RKO (cell line): ENCODE results near the gene VSTM2B.

Source experiments
- DNase-seq: peaks from one replicate; pipeline ENCODE4 v3.0.0-alpha.2; 2016; ENCODE audit warnings: low spot score

Gene VSTM2B

DNA sequence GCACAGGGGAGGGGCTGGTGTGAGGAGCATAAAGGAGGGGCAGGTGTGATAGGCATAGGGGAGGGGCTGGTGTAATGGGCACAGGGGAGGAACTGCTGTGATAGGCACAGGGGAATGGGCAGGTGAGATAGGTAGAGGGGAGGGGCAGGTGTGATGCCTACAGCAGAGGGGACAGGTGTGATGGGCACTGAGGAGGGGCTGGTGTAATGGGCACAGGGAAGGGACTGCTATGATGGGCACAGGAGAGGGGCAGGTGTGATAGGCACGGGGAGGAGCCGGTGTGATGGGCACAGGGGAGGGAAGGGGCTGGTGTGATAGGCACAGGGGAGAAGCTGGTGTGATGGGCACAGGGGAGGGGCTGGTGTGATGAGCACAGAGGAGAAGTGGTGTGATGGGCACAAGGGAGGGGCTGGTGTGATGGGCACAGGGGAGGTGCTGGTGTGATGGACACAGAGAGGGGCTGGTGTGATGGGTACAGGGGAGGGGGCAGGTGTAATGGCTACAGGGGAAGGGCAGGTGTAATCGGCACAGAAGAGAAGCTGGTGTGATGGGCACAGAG lies 40.8 kb downstream of the VSTM2B start:
- no peak for DNase-seq

DNA sequence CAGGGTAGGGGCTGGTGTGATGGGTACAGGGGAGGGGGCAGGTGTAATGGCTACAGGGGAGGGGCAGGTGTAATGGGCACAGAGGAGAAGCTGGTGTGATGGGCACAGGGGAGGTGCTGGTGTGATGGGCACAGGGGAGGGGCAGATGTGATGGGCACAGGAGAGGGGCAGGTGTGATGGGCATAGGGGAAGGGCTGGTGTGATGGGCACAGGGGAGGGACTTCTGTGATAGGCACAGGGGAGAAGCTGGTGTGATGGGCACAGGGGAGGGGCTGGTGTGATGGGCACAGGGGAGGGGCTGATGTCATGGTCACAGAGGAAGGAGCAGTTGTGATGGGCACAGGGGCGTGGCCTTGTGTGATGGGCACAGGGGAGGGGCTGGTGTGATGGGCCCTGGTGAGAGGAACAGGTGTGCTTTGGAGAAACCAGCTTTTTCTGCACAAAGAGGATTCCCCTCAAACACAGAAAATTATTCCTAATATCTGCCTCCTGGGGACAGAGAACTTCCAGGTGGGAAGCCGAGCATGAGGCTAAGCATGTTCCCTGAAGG lies 41.6 kb downstream of the VSTM2B start:
- no peak for DNase-seq

DNA sequence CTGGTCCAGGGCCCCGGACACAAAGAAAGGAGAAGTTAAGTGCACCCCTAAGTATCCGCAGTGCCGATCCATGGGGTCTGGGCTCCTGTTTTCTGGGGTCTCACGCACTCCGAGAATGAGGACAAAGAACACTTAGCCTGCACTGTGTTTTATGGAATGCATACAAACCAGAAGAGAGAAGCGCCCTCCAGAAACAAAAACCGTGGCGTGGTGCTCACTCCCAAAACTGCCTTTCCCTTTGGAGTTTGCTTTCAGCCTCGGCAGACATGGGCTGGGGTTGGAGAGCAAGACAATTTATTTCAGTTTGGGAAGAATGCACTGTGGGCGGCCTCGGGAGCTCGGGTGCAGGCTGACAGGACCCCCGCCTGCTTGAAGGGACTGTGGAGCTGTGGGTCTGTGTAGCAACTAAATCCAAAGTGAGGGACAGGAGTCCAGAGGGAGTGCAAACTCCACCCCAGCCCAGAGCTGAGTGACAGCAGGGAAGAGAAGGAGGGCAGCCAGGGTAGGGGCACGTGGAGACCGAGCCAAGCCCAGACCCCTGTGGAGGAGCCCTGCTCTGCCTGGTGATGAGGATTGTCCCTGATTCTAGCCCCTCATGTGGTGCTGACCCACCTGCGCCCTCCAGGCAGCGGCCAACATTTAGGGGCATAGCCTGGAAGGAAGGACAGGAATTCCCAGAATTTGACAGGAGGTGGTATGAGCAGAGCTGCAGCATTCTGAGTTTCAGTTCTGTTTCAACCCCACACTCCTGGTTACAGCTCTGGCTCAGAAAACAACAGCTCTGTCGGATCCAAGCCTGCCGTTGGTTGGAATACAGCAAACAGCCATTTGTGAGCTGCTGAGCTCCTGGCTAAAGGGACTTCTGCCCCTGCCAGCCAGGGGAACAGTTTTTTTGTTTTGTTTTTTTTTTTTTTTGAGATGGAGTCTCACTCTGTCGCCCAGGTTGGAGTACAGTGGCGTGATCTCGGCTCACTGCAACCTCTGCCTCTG lies 42.5 kb downstream of the VSTM2B start:
- DNase-seq = no peak

DNA sequence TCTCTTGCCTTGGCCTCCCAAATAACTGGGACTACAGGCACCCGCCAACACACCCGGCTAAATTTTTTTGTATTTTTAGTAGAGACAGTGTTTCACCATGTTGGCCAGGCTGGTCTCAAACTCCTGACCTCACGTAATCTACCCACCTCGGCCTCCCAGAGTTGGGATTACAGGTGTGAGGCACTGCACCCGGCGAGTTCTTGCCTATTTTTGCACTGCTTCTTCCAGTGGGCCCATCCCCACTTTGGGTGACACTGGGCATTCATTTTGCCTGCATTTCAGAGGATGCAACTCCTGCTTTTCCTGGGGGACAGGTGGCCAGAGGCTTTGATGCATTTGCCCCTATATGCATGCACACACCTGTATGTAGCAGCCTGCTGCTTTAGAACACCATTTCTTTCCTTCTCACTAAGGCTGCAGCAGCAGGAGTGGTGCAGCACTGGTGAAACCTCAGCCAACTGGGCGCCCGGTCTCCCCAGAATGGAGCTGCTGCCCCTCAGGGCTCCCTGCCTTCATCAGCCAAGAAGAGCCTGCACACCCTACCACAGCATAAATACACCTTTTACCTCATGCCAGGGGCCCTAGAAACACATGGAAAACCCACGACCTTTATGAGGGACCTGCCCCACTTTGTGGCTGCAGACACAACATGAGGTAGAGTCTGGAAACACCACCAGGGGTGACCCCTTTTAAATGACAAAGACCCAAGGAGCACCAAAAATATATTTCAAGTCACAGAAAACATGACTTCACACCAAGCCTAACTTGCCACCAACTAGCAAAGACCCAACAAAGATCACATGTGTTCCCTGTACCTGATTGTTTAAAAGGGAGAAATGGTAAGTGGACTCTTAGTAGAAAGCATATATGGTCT lies 43.5 kb downstream of the VSTM2B start:
- no peak for DNase-seq

DNA sequence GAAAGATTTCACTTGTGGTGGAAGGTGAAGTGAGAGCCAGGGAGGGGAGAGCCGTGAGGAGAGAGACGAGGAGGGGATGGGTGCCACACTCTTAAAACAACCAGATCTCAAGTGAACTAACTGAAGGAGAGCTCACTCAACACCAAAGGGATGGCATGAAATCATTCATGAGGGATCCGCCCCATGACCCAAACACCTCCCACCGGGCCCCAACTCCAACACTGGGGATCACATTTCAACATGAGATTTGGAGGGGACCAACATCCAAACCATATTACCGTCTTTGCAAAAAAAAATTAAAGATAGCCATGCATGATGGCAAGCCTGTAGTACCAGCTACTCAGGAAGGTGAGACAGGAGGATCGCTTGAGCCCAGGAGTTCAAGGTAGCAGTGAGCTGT lies 45.4 kb downstream of the VSTM2B start:
- DNase-seq = no peak

DNA sequence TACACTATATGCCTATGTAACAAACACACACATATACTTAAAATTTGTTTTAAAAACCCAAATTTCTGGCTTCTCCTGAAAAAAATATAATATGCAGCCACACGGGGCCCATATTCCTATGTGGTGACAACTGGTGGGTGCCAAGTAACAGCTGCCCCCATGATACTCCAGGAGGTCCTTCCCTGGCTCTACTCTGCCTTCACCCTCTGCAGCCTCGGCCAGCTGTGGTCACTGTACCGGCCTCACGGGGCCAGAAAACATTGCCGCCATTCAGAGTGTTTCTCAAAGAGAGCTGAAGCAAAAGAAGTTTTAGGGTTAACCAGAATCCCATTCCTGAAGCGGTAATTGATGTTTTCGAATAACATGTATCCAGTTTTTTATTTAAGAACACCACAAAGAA lies 47.7 kb downstream of the VSTM2B start:
- DNase-seq = no peak

DNA sequence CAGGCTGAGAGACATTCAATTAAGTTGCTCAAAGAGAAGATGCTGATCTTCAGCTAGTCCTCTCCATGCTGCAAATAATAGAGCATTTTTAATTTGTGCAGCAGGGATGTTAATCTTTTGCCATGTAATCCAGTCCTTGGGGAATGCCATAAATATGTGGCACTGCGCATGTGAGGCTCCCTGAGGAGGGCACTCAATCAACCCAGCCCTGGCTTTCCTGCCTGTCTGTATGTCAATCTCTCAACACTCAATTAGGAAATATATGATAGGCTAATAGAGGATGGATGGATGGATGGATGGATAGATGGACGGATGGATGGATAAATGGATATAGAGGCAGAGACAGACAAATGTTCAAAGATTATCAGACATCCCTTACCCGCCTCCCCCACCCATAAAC lies 48.7 kb downstream of the VSTM2B start:
- no peak for DNase-seq

DNA sequence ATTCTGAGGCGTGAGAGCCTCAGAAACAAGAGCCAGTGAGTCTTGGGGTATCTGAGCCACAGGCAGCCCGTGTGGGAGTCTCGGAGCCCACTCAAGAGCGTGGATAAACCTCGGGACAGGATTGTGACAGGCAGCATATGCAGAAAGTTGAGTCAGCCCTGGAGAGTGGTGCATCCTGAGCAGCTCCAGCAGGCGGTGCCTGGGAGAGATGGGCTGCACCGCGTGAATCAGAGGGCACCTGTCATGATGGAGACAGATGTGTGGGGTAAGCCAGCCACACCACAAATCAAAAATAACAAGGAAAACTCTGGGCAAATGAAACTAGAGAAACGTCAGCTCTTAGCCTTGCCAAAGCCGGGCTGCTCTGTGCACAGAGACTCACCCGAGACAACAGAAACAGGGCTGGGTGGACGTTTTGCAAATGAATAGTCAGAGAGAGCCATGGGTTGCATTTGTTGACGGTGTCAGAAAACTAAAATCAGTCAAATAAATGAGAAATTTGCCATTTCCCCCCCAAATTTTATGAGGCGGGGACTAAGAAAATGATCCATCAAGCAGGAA lies 50.3 kb downstream of the VSTM2B start:
- no peak for DNase-seq

DNA sequence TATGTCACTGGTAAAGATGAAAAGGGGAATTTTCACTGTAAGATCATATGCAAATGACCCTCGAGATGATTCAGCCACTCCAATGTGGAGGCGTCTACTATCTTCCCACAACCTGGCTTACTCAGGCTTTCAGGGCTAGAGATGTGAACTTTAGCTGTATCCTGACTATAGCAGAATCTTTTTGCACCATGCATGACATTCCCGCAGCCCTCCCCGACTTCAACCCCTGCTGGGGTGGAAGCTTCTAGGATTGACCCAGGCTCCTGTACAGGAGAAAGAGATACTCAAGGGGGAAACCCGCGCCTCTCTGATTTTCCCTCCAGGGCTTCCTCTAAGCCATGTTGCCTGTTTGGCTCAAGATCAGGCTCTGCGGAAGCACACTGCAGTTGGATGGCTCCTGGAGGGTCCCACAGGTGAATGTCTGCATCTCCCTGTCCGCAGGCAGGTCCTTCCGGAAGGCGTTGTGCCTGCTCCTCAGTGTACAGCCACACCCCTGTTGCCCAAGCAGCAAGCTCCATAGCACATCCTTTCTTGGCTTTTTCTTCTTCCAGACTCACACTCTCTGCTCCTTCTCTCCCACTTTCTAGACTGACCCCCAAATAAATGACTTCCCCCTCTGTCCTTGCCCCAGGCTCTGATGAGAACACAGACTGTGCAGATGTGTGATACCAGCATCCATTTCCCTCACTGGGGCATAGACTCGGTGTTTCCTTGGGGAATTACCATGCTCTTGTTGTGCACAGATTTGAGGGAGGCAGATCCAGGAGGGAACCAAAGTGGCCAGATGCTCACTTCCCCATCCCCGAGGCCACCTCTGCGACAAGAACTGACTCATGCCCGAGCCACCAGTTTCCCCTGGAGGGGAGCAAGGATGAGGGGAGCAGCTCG lies 51.2 kb downstream of the VSTM2B start:
- peak; percentile 25 for DNase-seq

DNA sequence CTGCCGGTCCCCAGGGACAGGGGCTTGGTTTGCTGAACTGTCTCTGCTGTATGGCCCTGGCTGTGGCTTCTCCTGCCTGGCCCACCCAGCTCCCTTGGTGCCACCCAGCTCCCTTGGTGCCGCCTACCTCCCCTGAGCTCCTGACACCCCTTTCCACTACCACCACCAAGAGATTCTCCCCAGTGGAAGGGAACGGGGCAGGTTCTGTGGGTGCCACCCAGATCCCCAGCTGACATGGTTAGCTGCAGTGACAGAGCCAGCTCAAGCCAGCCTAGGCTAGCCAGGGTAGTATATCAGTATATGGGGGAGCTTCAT lies 51.8 kb downstream of the VSTM2B start:
- no peak for DNase-seq

DNA sequence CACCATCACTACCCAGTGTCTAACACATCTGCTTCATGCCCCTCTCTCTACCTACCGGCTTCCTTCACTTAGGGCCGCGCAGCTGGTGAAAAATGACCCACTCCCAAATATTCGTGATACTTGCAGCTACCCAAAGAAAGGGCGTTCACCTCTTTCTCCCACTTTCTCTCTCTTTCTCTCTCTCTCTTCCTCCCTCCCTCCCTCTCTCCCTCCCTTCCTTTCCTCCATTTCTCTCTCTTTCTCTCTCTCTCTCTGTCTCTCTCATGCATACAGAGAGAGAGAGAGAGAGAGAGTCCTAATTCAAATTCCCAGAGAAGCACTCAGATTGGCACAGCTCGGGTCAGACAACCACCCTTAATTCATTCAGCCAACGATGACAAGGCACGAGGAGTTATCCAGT lies 52.6 kb downstream of the VSTM2B start:
- DNase-seq = no peak

DNA sequence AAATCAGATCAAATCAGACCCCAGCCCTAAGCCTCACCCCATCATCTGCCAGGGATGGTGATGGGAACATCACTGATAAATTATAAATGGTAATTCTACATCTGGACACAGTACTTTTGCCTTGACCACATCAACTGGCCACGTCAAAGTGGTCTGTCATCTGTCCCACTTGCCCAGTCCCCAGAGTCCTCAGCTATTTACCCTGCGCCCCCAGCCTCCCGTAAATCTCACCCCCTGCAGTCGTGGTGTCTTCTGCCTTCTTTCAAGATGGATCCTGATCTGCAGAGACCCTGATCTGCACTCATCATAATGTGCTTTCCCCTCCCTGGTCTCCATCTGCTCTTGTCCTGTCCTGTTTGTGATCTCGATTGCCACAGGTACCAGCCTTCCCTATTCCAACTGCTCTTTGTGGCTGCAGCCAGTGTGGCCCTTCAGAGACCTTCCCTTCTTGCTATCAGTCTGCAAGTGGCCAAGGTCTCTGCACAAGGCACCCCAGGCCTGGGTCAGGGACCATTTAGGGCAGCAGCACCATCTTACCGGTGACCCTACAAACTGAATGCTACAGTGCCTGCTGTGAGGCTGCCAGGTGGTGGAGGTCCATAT lies 53.6 kb downstream of the VSTM2B start:
- DNase-seq = no peak

DNA sequence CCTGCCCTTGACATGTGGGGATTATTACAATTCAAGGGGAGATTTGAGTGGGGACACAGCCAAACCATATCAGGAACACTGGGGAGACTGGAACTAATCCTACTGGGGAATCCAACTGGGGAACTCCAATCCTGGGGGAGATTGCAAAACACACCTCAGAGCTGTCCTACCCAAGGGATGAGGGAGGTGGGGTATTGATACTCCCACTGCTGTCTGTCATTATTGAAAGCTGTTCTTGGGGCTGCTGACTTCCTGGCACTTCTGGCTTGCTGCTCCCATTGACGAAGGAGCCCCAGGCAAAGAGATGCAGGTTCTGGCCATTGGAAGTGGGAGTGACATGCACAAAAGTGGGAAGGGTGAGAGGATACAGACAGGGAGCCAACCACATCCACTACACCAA lies 55.6 kb downstream of the VSTM2B start:
- no peak for DNase-seq

DNA sequence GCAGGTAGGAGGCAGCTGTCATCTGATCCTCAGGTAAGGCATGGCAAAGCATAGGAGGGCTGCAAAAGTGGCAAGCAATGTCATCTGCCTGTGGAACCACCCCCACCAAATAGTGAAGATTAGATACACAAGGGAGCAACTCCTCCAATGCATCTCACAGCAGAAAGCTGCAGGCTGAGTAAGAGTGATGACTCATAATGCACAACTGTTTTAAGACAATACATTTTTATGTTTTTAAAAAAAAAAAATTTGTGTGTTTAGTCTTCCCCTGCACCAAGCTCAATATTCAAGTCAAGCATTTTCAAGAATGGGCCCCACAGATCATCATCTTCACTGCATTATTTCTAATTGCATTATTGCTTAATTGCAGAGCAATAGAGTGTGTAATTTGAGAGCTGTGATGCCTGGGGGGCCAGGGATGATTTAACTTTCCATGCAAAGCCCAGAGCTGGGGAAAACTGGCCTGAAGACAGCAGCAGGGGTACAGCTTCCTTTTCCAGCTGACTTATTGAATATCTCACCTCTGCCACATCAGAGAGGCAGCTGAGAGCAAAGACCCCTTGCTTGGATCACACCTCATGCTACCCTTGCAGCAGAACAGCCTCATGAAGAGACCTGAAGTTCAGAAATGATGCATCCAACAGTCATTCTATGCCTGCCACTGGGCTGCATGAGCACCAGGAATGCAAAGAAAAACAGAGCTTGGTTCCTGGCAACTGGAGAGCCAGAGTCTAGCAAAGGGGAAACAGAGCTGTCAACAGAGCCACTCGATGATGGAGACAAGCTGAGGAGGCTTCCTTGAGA lies 57.6 kb downstream of the VSTM2B start:
- peak; percentile 18 for DNase-seq

DNA sequence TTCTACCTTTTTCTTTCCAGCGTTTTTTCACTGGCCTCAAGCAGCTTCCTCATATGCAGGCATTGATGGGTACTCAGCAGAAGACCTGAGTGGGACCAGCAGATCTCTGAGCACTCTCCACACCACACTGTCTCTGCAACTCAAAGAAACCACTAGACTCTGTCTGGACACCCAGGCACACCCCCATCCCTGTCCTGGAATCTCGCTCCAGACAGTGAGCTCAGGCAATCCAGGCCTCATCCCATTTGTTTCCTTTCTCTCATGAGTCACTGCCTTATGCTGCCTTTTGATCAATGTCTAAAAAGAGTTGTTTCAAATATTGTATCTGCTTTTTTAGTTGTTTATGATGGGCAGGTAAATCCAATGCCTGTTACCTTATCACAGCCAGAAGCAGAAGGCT lies 60.6 kb downstream of the VSTM2B start:
- DNase-seq = no peak

DNA sequence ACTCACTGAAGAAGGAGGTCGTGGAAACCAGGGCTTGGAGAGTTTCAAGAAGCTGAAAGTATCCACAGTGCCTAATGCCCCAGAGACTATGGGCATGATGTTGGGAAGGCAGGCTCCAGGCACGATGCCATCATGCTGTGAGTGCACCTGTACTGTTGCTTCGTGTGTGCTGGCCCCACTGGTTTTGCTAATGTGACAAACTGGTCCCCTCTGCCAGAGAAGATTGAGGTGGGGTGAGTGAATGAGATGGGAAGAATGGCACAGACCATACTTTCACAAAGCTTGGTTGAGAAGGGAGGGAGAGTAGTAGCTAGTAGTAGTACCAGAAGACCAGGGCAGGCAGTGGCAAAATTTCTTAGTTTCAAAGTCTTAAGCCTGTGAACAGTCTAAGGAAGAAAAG lies 61.3 kb downstream of the VSTM2B start:
- DNase-seq = no peak

DNA sequence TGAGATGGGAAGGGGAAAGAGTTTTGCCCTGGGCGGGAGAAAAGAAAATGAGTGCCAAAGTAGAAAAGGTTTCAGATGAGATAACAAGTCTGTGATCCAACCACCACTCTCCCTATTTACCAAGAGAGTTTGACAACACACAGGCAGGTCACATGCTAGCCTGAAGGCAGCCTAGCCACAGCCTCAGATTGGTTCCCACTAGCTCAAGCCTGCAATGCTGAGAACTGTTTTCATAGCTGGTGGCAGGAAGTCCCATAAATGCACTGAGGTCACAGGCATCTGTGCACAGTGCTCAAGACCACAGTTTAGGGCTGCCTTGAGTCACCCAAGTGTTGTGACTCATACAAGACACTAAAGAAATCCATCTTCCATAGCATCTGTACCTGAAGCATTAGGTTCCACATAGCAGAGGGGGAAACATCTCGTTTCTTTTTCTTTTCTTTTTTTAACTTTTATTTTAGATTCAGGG lies 61.8 kb downstream of the VSTM2B start:
- DNase-seq = peak; percentile 19

DNA sequence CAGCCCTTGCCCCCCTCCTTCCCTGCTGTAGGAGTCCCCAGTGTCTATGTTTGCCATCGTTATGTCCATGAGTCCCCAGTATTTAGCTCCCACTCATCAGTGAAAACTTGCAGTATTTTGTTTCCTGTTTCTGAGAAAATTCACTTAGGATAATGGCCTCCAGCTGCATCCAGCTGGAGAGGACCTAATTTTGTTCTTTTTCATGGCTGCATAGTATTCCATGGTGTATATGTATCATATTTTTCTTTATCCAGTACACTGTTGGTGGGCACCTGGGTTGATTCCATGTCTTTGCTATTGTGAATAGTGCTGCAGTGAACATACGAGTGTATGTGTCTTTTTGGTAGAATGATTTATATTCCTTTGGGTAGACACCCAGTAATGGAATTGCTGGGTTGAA lies 62.3 kb downstream of the VSTM2B start:
- no peak for DNase-seq

DNA sequence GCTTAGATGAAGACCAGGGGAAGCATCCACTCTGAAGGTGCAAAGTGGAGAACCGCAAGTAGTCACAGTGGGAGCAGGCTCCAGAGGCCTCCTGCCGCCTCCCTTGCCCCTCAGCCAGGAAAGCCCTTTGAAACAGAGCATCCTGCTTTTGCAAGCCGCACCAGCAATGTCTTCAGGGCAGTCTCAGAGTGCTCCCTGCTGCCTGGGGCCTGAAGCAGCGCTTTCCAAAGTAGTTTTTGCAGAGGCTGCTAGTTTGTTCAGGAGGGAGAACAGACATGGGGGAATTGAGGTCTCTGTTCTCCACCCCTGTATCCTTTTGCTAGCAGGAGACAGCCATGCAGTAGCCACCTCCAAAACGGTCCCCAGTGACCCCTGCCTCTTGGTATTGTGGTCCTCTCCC lies 64.5 kb downstream of the VSTM2B start:
- DNase-seq = no peak

DNA sequence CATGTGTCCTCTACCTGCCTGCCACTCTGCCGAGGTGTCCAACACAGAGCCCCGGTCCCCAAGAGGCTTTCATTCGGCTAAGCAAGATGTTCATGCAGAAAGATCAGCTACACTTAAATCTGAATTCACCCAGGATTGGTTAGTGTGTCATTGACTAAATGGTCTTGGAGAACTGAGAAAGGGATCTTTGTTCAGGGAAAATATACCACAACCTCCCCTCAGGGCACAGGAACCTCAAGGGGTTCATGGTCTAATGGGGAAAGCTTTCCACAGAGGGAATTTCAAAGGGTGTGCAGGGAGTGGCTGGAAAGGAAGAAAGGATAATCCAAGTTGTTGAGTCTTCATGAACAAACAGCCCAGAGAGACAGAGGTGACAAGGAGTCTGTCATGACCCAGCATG lies 65.9 kb downstream of the VSTM2B start:
- DNase-seq = no peak
